Endothelial cell of umbilical vein (primary cell): ENCODE data around the gene RAB31. TPM values are rescaled to one million over a fixed set of nuclear protein-coding genes. Genes with fewer than 3 reads are reported as not detected.

Experiments used
- BruUV-seq: library from RNA; stranded (reverse); fragments of 400-500 nt; replicated peaks from 2 replicates; lab custom pipeline; 2021; lab: Mats Ljungman, UMichigan
- CTCF ChIA-PET: fragments of 300-600, 350-600 bp; sonication (Branson Sonifier 250); formaldehyde crosslinking; loops from one replicate; lab custom pipeline; 2021; ENCODE audit warnings: antibody characterized with exemption, inconsistent platforms; lab: Charles Lee
- POLR2A ChIA-PET: fragments of 300-600, 350-600 bp; sonication (Branson Sonifier 250); formaldehyde crosslinking; loops from one replicate; lab custom pipeline; 2021; ENCODE audit warnings: antibody characterized with exemption, inconsistent platforms; lab: Charles Lee
- DNase-seq: peaks from one replicate; pipeline ENCODE4 v3.0.0-alpha.2; 2011; ENCODE audit warnings: low read depth, low spot score
- FAIRE-seq: peaks from 2 replicates; lab custom pipeline; 2011; peaks lifted over from hg19 to GRCh38; lab: Jason Lieb, UNC
- H2AFZ ChIP-seq: 2 replicates; pipeline ENCODE4 v1.6.0; 2012; ENCODE audit warnings: low read depth, low read length, control low read depth, inconsistent platforms
- H3K27ac ChIP-seq: 2 replicates; pipeline ENCODE4 v1.5.1; 2011; ENCODE audit warnings: low read depth, mild to moderate bottlenecking, control low read depth, low read length, moderate library complexity; ENCODE audit not compliant: insufficient read depth
- H3K27me3 ChIP-seq, 2 experiments: 2 replicates each; pipeline versions ENCODE4 v1.6.0 to v1.6.1; 2011; ENCODE audit warnings: low read length in 2 of 2, mixed read lengths in 1 of 2; ENCODE audit not compliant: control insufficient read depth in 2 of 2, insufficient read depth in 2 of 2
- H3K36me3 ChIP-seq, 2 experiments: 2 replicates in 1 of 2; 3 replicates in 1 of 2; pipeline ENCODE4 v1.5.1; 2011; ENCODE audit warnings: low read length in 2 of 2, mild to moderate bottlenecking in 1 of 2, moderate library complexity in 1 of 2; ENCODE audit not compliant: control insufficient read depth in 2 of 2, insufficient read depth in 2 of 2; ENCODE audit errors: extremely low read depth in 1 of 2
- H3K4me1 ChIP-seq: 3 replicates; pipeline ENCODE4 v1.5.1; 2011; ENCODE audit warnings: mild to moderate bottlenecking, low read length; ENCODE audit not compliant: control insufficient read depth, insufficient read depth; ENCODE audit errors: extremely low read depth
- H3K4me2 ChIP-seq: 2 replicates; pipeline ENCODE4 v1.6.1; 2011; ENCODE audit warnings: low read length, control low read depth, mixed read lengths; ENCODE audit not compliant: insufficient read depth
- H3K4me3 ChIP-seq, 3 experiments: fragments of 200-600 bp in 1 of 3; sonication (generic), shearing (Covaris generic) in 1 of 3; replicated peaks in 1 of 3; 2 replicates each; pipeline ENCODE4 v1.5.1; 2011 to 2016; ENCODE audit warnings: control low read depth in 3 of 3, low read length in 3 of 3, mild to moderate bottlenecking in 2 of 3, inconsistent platforms in 1 of 3, low read depth in 1 of 3, moderate library complexity in 1 of 3; ENCODE audit not compliant: insufficient read depth in 1 of 3
- H3K79me2 ChIP-seq: 2 replicates; pipeline ENCODE4 v1.6.0; 2012; ENCODE audit warnings: low read length, inconsistent platforms; ENCODE audit not compliant: control insufficient read depth, insufficient read depth
- H3K9ac ChIP-seq: replicated peaks from 2 replicates; pipeline ENCODE3; 2011; ENCODE audit warnings: low read length, control low read depth; ENCODE audit not compliant: insufficient read depth; ENCODE audit errors: extremely low read depth
- H3K9me1 ChIP-seq: replicated peaks from 3 replicates; pipeline ENCODE4 v1.6.0; 2011; ENCODE audit warnings: mild to moderate bottlenecking, low read length; ENCODE audit not compliant: control insufficient read depth, insufficient read depth; ENCODE audit errors: extremely low read depth
- H3K9me3 ChIP-seq: replicated peaks from 2 replicates; pipeline ENCODE4 v1.5.1; 2012; ENCODE audit warnings: low read length, inconsistent platforms; ENCODE audit not compliant: control insufficient read depth, insufficient read depth
- H4K20me1 ChIP-seq: replicated peaks from 2 replicates; pipeline ENCODE3; 2011; ENCODE audit warnings: mild to moderate bottlenecking, low read length; ENCODE audit not compliant: control insufficient read depth, insufficient read depth; ENCODE audit errors: extremely low read depth
- EZH2 ChIP-seq: IDR thresholded peaks from 2 replicates; pipeline ENCODE4 v1.6.1; 2012; ENCODE audit warnings: borderline replicate concordance, low read depth, mild to moderate bottlenecking, moderate library complexity, low read length, inconsistent platforms; ENCODE audit not compliant: severe bottlenecking
- FOS ChIP-seq: IDR thresholded peaks from 2 replicates; pipeline ENCODE4 v1.6.1; 2011; ENCODE audit warnings: mild to moderate bottlenecking, low read length, moderate library complexity, borderline replicate concordance; ENCODE audit not compliant: insufficient read depth
- JUN ChIP-seq: IDR thresholded peaks from 2 replicates; pipeline ENCODE4 v1.6.1; 2011; ENCODE audit warnings: borderline replicate concordance, low read depth; ENCODE audit not compliant: insufficient read length, insufficient read depth
- dilution Hi-C: fragments of 300-500 bp; cut with MboI; formaldehyde crosslinking; loops from one replicate; pipeline ENCODE4 v1.15.0; 2019; ENCODE audit warnings: low sequenced_read_pairs; ENCODE audit not compliant: extremely low pct_ligation_motif_present
- intact Hi-C: fragments of 100-400 bp; cut with micrococcal nuclease; formaldehyde crosslinking; loops from one replicate; pipeline ENCODE4 v1.10.0; 2022
- polyA plus RNA-seq, 4 experiments: library from polyadenylated mRNA; depleted of rRNA in 3 of 4; stranded (reverse) in 3 of 4; unstranded in 1 of 4; fragments of >200 nt; gene quantifications; 2 replicates each; pipeline versions ENCODE4 v1.2.1 to v1.2.3, GENCODE V29; 2011 to 2012; ENCODE audit warnings: missing spikeins in 1 of 4
- total RNA-seq: library from RNA; stranded (reverse); gene quantifications from 2 replicates; pipeline ENCODE4 v1.2.3, GENCODE V29; 2021

RAB31 gene
- total and polyA plus RNA-seq, 2 donors (not counting 3 experiments of a cell fraction or from before 2014, with no cell fraction given): 30.5 TPM

DNA sequence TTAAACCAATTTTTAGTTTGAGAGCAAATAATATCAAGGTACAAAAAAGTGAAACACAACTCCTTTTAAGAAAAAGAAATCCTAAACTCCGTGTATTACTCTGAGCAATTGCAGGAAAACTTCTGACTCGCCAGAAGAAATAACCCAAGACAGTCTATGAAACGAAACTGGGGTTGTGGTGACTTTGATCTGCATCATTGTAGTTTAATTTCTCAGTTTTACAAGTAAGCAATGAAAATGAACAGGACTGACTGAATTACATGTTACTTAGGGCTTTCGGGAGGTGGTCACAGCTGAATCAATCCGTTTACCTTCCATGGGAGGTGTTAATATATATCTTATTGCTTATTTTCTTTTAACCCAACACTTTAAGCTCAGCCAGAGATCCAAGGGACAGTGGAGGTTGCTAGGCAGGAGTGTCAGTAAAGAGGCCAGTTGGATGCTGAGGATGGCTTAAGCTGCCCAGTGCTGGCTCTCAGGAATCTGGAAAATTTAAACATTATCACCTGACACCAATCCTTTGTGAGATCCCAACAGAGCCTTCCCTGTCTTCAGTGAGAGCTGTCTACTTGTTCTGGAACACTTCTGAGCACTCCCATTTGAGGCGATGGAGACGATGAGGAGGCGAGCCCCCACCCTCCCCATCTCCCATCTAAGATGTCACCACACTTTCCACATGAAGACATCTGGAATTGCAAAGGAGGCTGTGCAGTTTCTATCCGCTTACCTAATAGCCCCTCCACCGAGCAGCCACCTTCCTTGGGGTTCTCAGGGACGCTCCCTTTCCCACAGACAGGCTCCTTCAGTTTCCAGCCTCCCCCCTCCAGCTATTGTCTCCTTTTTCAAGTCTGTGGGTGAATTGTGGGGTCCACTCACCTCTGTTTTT, 3.6 kb upstream of the RAB31 start:
- DNase-seq (no peak), FAIRE-seq (no peak)
- intact Hi-C loops: loop anchor here (5.0 kb wide), 1 partner anchor 53 kb away; no protein-coding TSS in a partner anchor
- no peaks in the 10 kb centered on the region for H3K9me3 ChIP-seq
- POLR2A ChIA-PET: no interaction called here
- H3K4me2 ChIP-seq: no peak overlapping the region
- H3K4me3 ChIP-seq: no peak overlapping the region
- H3K27me3 ChIP-seq: no peaks in the 10 kb centered on the region
- dilution Hi-C loops: no loop called here
- no peaks in the 10 kb centered on the region for H3K9me1 ChIP-seq
- TF ChIP-seq JUN (no peak), FOS (no peak), EZH2 (no peak)
- peaks cover 2% of the 10 kb centered on the region for H3K79me2 ChIP-seq
- H3K9ac ChIP-seq: no peak overlapping the region
- no TSS peak for BruUV-seq
- H3K36me3 ChIP-seq: no peaks in the 10 kb centered on the region
- H2AFZ ChIP-seq: no peak overlapping the region
- no peak overlapping the region for H3K27ac ChIP-seq
- CTCF ChIA-PET: no interaction called here
- H4K20me1 ChIP-seq: no peaks in the 10 kb centered on the region
- peaks cover 33% of the 10 kb centered on the region for H3K4me1 ChIP-seq

DNA sequence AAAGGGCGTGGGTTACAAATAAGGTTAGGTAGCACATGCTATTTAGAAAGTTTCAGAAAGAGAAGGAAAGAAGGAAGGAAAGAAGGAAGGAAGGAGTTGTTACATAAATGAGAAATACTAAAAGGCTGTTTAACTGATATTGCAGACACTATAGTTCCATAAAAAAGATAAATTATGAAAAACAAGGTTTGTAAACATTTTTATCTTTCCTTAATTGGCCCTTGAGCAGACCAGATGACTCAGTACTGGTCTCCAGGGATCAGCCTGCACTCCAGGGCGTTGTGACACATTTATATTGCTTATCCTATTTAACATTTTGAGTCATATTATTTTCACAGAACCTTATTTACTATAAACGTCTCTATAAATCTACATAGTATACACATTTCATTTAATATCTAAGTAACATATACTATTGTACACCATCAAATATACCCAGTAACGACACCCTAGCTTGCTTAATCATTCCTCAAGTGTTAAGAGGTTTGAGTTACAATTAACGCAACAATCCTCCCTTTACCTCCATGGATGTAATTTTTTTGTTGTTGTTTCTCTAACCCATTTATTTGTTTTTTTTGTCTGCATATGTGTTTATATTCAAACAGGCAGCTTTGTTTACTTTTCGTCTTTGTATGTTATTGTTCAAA, 2.8 kb upstream of the RAB31 start:
- ChIA-PET POLR2A (no interaction called here), CTCF (interaction anchor here (1.3 kb wide), 1 partner anchor 73 kb away, joined by 3 read pairs; no protein-coding TSS in a partner anchor)
- H3K9me3 ChIP-seq: no peaks in the 10 kb centered on the region
- FAIRE-seq (peak; percentile 15), DNase-seq (peak; percentile 37)
- intact Hi-C loops: loop anchor here (5.0 kb wide), 1 partner anchor 52 kb away; no protein-coding TSS in a partner anchor
- H3K36me3 ChIP-seq: no peaks in the 10 kb centered on the region
- H3K4me3 ChIP-seq: no peak overlapping the region
- dilution Hi-C loops: no loop called here
- no peak overlapping the region for H3K9ac ChIP-seq
- H2AFZ ChIP-seq: no peak overlapping the region
- no peak overlapping the region for H3K27ac ChIP-seq
- H3K4me1 ChIP-seq: peaks cover 36% of the 10 kb centered on the region
- no peaks in the 10 kb centered on the region for H3K9me1 ChIP-seq
- H3K4me2 ChIP-seq: peak overlapping the region; percentile 56
- BruUV-seq: no TSS peak
- H4K20me1 ChIP-seq: no peaks in the 10 kb centered on the region
- no peak for TF ChIP-seq EZH2
- peak; percentile 18 for TF ChIP-seq FOS
- H3K27me3 ChIP-seq: no peaks in the 10 kb centered on the region
- peaks cover 9% of the 10 kb centered on the region for H3K79me2 ChIP-seq
